Measurements from ENCODE around the gene PLXNB1.

DNA sequence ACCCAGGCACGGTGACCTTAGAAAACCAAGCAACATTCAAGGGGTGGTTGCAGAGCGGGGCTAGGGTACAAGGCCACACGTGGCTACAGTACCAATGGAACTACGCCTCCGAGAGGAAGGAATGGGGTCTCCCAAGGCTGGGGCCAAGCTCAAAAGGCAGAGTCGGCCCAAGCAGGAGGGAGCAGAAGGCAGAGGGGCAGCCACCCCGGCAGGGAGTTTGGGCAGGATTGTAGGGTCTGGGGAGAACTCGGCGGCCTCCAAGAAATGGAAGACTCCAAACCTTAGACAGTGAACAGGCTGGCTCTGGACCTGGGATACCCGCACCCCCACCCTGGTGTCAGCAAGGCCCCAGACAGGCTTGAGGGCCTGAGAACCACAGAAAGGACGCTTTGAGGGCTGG is 45.3 kb upstream of the PLXNB1 start:
- TF ChIP-seq CTCF (IDR thresholded peaks at IDR 0.05 in 2 of 3, conservative IDR thresholded peaks at IDR 0.05 in 1 of 3; ENCODE audit: borderline replicate concordance in 1 of 3, insufficient read depth in 1 of 3, low read depth in 2 of 3, low read length in 2 of 3) (no peak), EZH2 (IDR thresholded peaks at IDR 0.05) (no peak), POLR2A (IDR thresholded peaks at IDR 0.05; ENCODE audit: borderline replicate concordance, extremely low read depth, insufficient read depth, insufficient read length) (no peak), POLR2AphosphoS5 (IDR thresholded peaks at IDR 0.05; ENCODE audit: low read depth, low read length) (no peak), JUND (IDR thresholded peaks at IDR 0.05) (no peak), ZNF274 (IDR thresholded peaks at IDR 0.05; ENCODE audit: low read depth, low read length) (no peak), EZH2phosphoT487 (IDR thresholded peaks at IDR 0.05; ENCODE audit: borderline replicate concordance) (no peak), YY1 (IDR thresholded peaks at IDR 0.05; ENCODE audit: extremely low read depth, insufficient replicate concordance, low read depth, low read length) (no peak)
